GM13976 (cell line): ENCODE results near the gene USP44.

ENCODE experiments used
- DNase-seq: peaks from one replicate; pipeline ENCODE4 v3.0.0; 2012; ENCODE audit warnings: low spot score
- CTCF ChIP-seq: IDR thresholded peaks from 2 replicates; pipeline ENCODE4 v1.5.1; 2012; ENCODE audit warnings: borderline replicate concordance, mild to moderate bottlenecking; ENCODE audit not compliant: insufficient read depth; ENCODE audit errors: extremely low read depth, missing control alignments, control extremely low read depth
- in situ Hi-C: fragments of 300-500 bp; cut with MboI; formaldehyde crosslinking; loops from one replicate; pipeline ENCODE4 v1.12.0; 2022; ENCODE audit warnings: low sequenced_read_pairs, mixed read lengths, inconsistent platforms; ENCODE audit not compliant: unreplicated experiment

The USP44 gene

GRCh38 chr12:95549392-95550084 is 1.7 kb downstream of the USP44 start:
- in situ Hi-C loops, result no loop called here
- TF ChIP-seq CTCF, result no peak
- no peak for DNase-seq

- DNase-seq, result peak; percentile 69
- in situ Hi-C loops, result no loop called here
Measured at GRCh38 chr12:95548539-95549391, 2.5 kb downstream of the USP44 start.

DNA sequence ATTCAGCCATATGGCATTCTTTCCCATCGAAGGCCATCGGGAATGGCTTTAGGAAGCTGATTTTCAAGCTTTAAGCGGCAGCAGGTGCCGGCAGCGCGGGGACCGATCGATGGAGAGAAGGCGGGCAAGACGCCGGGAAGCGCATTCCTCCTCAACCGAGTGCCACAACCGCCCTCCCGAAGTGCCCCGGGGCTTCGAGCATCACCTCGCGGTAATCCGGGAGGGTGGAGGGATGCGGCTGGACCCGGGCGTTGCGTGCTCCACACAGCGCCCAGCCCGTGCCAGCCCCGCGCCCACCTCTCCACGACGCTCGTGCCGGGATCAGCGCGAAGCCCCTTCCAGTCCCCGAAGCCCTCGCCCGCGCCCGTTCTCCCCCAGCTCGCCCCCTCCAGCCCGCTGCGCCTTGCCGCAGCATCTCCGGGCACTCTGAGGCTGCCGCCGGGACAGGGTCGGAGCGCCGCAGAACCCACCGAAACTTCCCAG is 3.2 kb downstream of the USP44 start:
- no peak for TF ChIP-seq CTCF
- in situ Hi-C loops, result no loop called here
- peak; percentile 42 for DNase-seq

More at GRCh38 chr12:95548539-95549391, 2.5 kb downstream of the USP44 start:
- no peak for TF ChIP-seq CTCF

DNA sequence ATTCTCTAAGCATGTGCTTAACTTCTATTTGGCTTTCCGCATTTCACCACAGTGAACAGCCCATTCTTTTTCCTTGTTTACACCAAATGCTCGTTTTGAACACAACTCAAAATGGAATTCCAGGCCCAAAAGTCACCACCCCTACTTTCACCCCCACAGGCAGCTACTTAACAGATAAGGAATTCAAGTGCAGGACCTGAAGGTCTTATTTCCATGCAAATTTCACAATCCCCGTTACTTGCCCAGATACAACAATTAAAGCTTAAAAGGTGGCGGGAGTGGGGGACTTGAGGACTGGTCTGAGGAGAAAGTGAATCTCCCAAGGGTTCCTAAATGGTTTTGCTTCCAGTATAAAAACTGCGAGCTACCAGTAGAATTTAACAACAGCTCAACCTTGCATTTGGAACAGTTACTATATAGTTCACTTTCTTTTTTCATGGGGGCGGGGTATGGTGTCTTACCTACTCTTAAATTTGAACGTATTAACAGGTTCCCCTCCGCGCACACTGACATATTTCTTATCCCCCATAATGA is 3.7 kb downstream of the USP44 start:
- no peak for DNase-seq
- no peak for TF ChIP-seq CTCF
- in situ Hi-C loops, result no loop called here

- in situ Hi-C loops, result no loop called here
- TF ChIP-seq CTCF, result no peak
- no peak for DNase-seq
Measured at GRCh38 chr12:95546491-95546813, 4.8 kb downstream of the USP44 start.

DNA sequence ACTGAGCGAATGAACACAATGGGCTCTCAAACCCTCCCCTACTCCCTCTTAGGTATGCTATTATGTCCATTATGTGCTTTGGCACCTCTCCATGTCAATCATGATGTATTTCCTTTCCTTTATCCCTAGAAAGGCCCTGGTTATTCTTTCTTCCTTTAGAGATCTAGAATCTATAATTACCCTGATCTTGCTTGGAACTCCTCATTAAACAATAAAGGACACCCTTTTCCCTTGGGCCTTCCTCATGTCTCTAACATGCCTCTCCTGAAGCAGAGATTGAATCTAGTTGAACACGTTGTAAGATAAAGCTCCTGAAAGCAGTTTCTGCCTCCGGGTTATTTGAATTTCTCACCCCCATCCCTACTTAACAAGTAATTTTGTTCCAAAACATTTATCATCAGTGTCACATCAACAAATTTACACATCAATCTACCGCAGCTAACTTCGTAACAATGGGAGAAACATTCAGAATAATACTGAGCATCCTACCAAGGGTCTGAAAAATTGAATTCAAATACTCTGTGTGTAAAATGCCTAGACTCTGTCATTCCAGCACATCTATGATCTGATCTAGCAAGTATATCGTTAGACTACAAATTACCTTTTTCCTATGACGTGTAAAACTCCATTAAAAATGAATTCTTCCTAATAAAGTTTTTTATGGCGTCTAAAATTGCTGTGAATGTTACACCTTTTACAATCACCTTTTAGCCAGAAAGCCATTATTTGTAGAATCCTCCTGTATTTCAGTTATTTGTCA is 5.4 kb downstream of the USP44 start:
- in situ Hi-C loops, result no loop called here
- no peak for DNase-seq
- no peak for TF ChIP-seq CTCF
